GM18951 (cell line): ENCODE data around the gene NUDT3.

ENCODE experiments used
- POLR2A ChIP-seq: IDR thresholded peaks from 4 replicates; pipeline ENCODE4 v1.6.1; 2011; ENCODE audit warnings: mild to moderate bottlenecking; ENCODE audit not compliant: insufficient read length, insufficient read depth; ENCODE audit errors: extremely low read depth
- in situ Hi-C: fragments of 300-500 bp; cut with MboI; formaldehyde crosslinking; loops from one replicate; pipeline ENCODE4 v1.12.0; 2022; ENCODE audit warnings: low sequenced_read_pairs, mixed read lengths, inconsistent platforms; ENCODE audit not compliant: unreplicated experiment

The NUDT3 gene

DNA sequence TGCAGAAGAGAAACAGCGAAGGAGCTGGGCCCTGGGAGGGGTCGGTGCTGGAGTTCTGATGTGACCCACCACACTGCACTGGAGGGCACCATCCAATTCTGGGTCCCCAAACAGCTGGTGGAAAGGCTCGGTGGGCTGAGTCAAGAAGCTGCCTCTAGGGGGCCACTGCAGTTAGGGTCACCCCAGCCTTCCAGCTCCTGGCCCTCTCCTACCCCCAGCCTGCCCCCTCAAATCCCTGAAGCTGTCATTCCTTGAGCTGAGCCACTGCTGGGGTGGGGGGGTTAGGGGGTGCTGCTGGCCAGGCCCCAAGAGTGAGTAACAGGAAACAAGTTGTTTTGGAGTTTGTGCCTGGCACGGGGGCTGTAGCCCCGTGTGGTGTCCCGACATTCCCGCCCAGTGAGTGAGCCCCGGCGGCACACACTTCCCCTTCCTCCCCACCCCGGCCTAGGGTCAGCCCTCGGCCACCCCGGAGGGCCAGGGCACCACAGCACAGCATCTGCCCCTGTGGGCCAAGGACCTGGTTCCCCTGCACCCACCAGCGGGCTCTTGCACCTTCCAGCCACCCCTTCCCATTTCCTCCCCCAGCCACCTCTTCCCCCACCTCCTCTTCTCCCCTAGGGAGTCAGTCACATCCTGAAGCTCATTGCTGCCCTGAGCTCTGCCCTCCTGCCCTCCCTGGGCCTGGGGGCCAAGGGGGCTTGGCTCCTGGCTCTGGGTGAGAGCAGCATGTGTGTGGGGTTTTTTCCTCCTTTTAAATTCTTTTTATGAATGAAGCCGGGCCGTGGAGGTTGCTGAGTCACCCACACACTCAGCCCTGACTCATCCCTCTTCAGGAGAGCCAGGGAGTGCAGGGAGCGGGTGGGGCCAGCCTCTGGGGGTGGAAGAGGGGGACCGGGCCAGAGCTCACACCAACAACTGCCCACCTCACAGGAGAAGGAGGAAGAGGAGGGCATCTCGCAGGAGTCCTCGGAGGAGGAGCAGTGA is 148.3 kb downstream of the NUDT3 start:
- in situ Hi-C loops: no loop called here

DNA sequence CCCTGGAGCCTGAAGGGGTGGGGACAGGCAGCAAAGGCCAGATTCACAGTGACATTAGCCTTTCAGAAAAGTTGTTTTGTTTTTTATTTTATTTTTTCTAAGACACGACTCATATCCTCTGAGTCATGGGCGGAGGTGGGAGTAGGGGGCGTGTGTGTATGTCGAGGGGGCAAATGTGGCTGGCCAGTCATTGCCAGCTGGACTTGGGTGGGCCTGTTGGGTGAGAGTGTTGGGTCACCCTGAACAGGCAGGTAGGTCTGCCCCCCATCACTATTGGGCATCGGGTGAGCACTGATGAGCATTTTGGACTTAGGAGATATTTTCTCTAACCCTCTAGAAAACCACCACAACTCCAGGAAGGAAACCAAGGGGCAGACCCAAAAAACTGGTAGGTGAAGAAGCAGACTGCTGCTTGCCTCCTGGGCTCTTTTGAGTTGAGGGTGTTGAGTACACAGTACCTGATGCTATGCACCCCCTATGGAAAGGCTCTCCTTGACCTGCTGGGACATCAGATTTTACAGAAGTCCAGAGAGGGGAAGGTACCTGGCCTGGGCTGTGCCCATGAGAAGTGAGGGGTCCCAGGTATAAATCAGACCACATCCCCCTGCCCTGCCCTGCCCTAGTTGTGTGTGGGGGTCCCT is 149.2 kb downstream of the NUDT3 start:
- in situ Hi-C loops: no loop called here
- no peak for TF ChIP-seq POLR2A

More for the DNA sequence above, 148.3 kb downstream of the NUDT3 start:
- TF ChIP-seq POLR2A: no peak

DNA sequence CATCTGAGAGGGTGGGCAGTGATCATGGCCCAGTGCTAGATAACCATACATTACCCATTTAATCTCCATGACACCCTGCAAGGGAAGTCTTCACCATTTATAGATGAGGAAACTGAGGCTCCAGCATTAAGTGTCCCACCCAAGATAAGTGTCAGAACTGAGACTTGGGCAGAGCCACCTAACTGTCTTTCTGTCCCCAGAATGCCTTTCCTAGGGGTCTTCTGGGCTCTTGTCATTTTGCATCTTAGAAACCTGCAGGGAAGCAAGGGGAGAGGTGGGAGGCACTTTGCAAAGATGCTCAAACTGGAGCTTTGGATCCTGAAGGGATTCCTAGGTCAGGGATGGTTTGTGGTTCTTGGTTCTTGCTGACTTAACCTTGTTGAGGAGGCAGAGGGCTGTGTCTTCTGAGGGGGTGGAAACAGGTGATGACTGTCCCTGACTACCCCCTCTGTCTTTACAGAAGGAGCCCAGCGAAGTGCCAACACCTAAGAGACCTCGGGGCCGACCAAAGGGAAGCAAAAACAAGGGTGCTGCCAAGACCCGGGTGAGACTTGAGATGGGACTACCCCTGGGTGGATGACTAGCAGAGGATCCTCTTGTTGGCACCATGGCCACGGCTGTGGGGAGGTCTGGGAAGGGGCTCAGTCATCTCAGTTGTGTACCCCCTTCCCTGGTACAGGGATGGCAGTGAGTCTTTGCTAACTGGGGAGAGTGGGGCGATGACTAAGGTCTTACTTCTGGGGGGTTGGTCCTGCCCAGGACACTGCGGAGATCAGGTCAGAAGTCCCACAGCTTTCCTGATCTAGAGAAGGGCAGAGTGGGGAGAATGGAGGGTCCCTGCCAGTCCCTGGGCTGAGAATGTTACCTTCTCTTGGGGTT is 150.0 kb downstream of the NUDT3 start:
- in situ Hi-C loops: no loop called here
- TF ChIP-seq POLR2A: peak; percentile 12

DNA sequence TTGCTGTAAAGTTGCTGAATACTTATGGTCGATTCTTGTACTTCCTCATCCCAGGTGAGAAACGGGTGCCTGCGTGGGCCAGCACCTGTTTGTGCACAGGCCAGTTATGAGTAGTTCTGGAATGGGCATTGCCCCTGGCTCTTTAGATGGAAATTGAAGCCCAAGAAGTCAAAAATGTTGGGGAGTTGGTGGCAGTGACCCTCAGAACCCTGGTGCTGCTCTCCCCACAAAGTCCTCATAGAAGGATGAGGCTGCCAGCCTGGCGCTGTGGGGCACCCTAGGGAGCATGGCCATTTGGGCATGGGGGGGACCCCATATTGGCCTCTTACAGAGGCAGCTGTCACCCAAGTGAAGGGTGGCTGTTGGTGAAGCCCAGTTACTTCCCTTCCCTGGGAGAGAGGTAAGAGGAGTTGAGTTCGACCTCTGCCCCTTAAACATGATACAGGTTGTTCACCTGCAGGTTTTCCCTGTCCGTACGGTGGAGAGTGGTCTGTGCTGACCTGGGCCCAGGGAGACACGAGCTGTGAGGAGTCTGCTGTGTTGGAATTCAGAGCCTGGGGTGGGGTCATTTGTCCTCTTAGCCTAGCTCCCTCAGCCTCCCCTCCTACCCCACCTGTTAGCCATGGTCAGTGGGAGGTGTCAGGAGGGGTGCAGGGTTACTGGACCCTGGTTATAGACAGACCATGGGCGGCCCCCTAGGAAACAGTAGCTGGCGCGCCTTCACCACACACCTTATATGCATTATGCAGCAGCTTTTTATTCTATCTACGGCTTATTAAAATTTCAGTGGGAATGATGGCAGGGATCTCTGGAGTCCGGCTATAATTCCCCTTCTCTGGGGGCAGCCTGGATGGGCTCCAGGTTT is 150.9 kb downstream of the NUDT3 start:
- no peak for TF ChIP-seq POLR2A
- in situ Hi-C loops: no loop called here

GRCh38 chr6:34240329-34241248 is 151.9 kb downstream of the NUDT3 start:
- in situ Hi-C loops: no loop called here
- TF ChIP-seq POLR2A: no peak

DNA sequence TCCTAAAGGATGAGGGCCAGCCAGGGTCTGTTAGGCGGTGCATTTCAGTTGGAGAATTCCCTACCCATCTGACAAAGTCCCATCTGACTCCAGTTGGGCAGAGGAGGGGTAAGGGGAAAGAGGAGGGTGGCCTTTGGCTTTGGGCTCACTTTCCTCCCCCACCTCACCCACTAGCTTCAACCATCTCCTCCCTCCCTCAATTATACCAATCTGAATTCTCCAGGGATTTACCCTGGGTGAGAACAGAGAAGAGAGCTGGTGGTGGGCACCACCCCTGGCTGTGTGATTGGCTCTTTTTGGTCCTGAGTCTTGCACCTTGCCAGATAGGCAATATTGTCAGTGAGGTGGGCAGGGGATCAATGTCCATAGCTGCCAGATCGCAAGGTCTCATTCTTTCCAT is 152.6 kb downstream of the NUDT3 start:
- in situ Hi-C loops: no loop called here
- no peak for TF ChIP-seq POLR2A

- in situ Hi-C loops: no loop called here
- no peak for TF ChIP-seq POLR2A
Observed at GRCh38 chr6:34239500-34239825, 153.0 kb downstream of the NUDT3 start.

DNA sequence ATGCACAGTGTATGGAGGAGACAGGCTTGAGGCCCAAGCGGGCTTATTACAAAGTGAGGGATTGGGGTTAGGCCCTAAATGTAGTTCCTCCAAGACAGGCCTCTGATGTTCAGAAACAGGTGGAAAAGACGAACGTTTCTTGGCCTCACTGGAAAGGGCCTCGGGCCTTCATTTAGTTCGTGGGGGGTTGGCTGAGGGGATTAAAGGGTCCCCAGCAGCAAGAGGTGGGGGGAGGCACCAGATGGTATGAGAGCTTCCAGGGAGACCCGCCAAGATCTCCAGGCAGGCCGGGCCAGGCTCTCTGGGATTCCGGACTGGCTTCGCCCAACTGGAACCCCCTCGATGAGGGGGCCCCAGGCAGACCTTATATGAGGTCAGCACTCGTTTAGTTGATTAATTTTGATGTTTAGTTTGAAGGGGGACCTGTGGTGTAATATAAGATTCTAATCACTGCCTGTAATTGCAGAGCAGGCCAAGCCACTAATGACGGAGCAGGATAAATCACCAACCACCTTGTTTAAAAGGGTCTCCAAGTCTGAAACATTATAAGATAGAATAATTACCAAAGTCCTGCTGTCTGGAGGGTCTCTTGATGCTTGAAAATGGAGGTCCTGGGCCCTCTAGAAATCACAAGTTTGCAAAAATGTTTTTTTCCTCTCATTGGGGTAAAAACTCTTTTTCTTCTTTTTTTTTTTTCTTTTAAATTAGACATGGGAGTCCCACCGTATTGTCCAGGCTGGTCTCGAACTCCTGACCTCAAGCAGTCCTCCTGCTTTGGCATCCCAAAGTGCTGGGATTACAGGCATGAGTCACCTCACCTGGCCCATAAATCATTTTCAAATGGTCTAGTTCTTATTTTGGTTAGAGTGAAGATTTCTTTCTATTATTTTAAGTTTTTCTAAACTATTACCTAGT is 153.6 kb downstream of the NUDT3 start:
- no peak for TF ChIP-seq POLR2A
- in situ Hi-C loops: no loop called here

DNA sequence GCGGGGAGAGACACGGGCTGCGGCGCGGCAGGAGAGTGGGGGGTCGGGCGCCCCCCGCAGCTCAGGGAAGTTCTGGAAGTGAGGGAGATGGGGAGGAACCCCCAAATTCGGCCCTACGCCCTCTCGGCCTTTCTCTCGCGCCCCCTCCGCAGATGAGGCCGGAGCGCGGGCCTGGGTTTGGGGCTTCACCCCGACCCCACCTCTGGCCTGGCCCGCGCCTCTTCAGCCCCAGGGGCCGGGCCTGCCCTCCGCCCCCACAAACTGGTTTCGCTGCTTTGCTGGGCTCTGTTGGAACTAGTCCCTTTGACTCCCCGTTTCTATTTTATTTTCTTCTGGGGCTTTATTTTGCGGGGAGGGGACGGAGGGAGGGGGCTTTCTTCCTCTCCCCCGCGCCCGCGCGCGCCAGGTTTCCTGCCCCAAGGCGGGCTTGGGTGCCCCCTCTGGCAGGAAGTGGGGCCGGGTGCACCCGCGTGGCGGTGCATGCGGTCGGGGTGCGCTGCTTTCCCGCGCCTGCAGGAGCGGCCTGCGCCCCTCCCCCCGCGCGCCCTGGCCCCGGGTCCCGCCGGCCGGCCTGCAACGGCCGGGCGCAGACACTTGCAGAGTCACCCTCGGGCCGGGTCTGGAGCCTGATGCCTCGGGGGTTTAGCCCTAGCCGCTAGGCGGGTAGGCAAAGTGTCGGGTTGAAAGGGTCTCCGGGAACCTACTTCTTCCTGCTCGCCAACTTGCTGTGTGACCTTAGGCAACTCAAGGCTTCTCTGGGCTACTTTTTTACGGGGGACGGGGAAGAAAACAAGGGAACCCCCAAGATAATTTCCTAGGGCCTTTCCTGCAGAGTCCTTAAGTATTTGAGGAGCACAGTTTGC is 154.5 kb downstream of the NUDT3 start:
- no peak for TF ChIP-seq POLR2A
- in situ Hi-C loops: no loop called here

GRCh38 chr6:34237316-34237721 is 155.2 kb downstream of the NUDT3 start:
- no peak for TF ChIP-seq POLR2A
- in situ Hi-C loops: no loop called here
